HL-60 (cell line): ENCODE data around the gene TADA2B.

Experiments used
- DNase-seq, 2 experiments: peaks; one replicate each; pipeline ENCODE4 v3.0.0-alpha.2; 2010 to 2020; ENCODE audit warnings: low read depth in 1 of 2, low spot score in 1 of 2
- H3K27ac ChIP-seq: fragments of 250-450 bp; sonication (Bioruptor Pico); replicated peaks from 2 replicates; pipeline ENCODE4 v1.5.1; 2020; ENCODE audit warnings: mild to moderate bottlenecking, moderate library complexity
- H3K27me3 ChIP-seq: fragments of 250-450 bp; sonication (Bioruptor Pico); 2 replicates; pipeline ENCODE4 v1.5.1; 2021; ENCODE audit warnings: mild to moderate bottlenecking, moderate library complexity; ENCODE audit not compliant: insufficient read depth, poor library complexity, severe bottlenecking
- H3K4me3 ChIP-seq: replicated peaks from 2 replicates; pipeline ENCODE4 v1.5.1; 2011; ENCODE audit warnings: mild to moderate bottlenecking, control low read depth, low read length; ENCODE audit not compliant: insufficient read depth
- CTCF ChIP-seq: IDR thresholded peaks from one replicate; pipeline ENCODE4 v1.5.1; 2011; ENCODE audit warnings: low read length, control low read depth, inconsistent platforms; ENCODE audit not compliant: insufficient read depth
- GABPA ChIP-seq: IDR thresholded peaks from 2 replicates; pipeline ENCODE4 v1.6.1; 2012; ENCODE audit warnings: low read depth
- POLR2AphosphoS5 ChIP-seq: IDR thresholded peaks from 2 replicates; pipeline ENCODE4 v1.6.1; 2012; ENCODE audit warnings: low read depth
- REST ChIP-seq: IDR thresholded peaks from 2 replicates; pipeline ENCODE4 v1.6.1; 2012; ENCODE audit warnings: low read depth; ENCODE audit not compliant: insufficient replicate concordance
- SPI1 ChIP-seq: IDR thresholded peaks from 2 replicates; pipeline ENCODE4 v1.6.1; 2012; ENCODE audit warnings: low read depth, mild to moderate bottlenecking, borderline replicate concordance

Gene TADA2B

DNA sequence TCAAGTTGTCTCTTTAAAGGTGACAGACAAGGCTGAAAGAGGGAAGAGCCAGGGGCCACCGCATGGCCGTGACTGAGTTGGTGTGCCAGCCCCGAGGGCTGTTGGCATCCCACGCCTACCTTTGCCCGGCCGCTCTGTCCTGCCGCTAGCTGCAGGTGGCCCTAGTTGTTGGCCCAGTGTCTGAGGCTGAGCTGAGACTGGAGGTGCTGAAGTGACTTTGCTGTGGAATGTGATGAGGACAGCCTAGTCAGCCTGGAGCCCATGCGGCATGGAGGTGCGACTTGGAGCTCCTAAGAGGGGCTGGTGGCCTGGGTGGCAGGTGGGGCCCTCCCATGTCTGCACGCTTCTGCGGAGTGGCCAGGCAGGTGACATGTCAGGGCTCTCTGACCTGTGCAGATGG lies 6.6 kb downstream of the TADA2B start:
- Histone ChIP-seq H3K27ac (no peak overlapping the region), H3K27me3 (no peaks in the 10 kb centered on the region), H3K4me3 (no peak overlapping the region)
- no peak for DNase-seq
- TF ChIP-seq POLR2AphosphoS5 (no peak), REST (no peak), SPI1 (no peak), GABPA (no peak), CTCF (no peak)

GRCh38 chr4:7050481-7051143 lies 7.4 kb downstream of the TADA2B start:
- Histone ChIP-seq H3K27ac (no peak overlapping the region), H3K27me3 (no peaks in the 10 kb centered on the region), H3K4me3 (no peak overlapping the region)
- no peak for DNase-seq
- no peak for TF ChIP-seq GABPA

- H3K4me3 ChIP-seq = no peak overlapping the region
- DNase-seq = no peak
- no peaks in the 10 kb centered on the region for H3K27me3 ChIP-seq
- TF ChIP-seq SPI1 (no peak), POLR2AphosphoS5 (no peak), GABPA (no peak), CTCF (no peak), REST (no peak)
- H3K27ac ChIP-seq = no peak overlapping the region
Measured at GRCh38 chr4:7051144-7051495, 7.9 kb downstream of the TADA2B start.

DNA sequence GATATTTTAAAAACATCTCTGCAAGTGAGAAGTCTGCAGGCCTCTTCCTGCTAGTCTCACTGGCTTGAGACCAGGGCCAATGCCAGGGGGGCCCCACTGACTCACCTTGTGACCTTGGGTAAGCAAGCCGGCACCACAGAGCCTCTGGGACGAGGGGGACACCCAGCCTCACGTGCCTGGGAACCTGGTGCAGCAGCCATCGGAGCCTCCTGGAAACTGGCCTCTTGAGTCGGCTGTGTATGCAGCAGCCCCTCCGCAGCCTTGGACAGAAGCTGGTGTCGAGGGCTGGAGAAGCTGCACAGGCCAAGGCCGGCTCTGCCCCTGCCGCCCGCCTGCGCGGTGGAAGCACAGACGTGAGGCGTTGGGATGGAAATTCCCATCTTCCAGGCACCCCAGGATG lies 8.7 kb downstream of the TADA2B start:
- no peak for DNase-seq
- no peaks in the 10 kb centered on the region for H3K27me3 ChIP-seq
- no peak for TF ChIP-seq REST
- TF ChIP-seq POLR2AphosphoS5 = no peak
- TF ChIP-seq CTCF = no peak
- TF ChIP-seq SPI1 = no peak
- no peak for TF ChIP-seq GABPA
- no peak overlapping the region for H3K4me3 ChIP-seq
- H3K27ac ChIP-seq = peak overlapping the region; percentile 71
